ENCODE results near the gene TMEM239.

DNA sequence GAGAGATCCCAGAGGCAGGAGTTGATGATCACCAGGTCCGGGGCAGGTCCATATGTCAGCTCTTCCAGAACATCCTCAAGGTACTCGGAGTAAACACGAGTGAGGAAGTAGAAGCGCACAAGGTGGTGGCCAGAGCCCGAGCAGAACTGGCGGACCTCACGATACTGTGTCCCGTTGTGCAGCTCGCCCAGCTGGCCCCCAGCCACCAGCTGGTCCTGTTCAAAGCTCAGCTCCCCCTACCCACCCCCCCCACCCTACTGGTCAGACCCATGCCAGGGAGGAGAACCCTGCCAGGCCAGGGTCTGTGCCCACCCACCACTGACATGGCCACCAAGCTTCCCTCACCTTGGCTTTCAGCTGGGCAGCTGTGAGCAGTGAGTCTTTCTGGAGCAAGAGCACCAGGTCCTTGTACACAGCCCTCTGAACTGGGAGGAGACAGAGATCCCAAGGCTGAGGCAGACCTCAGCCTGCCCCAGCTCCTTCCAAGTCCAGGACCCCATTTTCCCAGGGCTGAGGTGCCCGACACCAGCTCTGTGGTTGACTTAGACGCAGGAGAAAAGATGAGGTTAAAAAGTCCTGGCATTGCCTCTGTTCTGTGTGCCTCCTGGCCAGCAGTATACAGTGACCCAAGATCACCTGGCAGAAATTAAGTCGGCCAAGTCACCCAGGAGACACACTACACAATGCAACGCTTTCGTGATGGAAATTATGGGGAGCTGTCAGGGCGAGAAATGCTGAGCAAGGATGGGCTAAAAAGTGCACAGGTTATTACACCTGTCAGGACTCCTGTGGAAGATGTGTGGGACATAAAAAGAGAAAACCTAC is 22.9 kb downstream of the TMEM239 start:
- TF ChIP-seq GATA2 (IDR thresholded peaks at IDR 0.05; ENCODE audit: low read depth, low read length) (no peak), GATA3 (IDR thresholded peaks at IDR 0.05; ENCODE audit: low read depth, low read length) (no peak)
